ENCODE results near the gene ZNF280B.

DNA sequence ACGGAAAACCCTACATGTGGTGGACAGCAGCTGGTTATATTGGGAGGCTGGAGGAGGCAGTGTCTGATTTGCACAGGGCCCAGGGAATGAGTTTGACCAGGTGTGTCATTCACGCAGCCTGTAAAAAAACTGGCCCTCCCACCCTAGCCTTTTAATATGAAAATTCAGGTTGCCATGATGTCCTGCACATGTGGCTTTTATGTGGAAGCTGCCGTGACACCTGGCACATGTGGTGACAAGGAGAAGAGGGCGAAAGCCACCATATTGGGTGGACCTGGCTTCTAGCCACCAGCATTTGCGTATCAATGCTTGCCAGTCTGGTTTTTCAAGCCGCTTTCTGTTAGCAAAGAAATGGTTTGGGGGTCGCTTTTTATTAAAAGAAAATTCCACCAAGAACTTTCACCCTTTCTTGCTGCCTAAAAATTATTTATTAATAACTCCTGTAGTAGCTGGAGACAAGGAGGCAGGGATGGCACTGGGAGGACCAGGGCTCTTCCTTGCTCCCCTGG is 43.4 kb downstream of the ZNF280B start:
- TF ChIP-seq, protein P1, sequence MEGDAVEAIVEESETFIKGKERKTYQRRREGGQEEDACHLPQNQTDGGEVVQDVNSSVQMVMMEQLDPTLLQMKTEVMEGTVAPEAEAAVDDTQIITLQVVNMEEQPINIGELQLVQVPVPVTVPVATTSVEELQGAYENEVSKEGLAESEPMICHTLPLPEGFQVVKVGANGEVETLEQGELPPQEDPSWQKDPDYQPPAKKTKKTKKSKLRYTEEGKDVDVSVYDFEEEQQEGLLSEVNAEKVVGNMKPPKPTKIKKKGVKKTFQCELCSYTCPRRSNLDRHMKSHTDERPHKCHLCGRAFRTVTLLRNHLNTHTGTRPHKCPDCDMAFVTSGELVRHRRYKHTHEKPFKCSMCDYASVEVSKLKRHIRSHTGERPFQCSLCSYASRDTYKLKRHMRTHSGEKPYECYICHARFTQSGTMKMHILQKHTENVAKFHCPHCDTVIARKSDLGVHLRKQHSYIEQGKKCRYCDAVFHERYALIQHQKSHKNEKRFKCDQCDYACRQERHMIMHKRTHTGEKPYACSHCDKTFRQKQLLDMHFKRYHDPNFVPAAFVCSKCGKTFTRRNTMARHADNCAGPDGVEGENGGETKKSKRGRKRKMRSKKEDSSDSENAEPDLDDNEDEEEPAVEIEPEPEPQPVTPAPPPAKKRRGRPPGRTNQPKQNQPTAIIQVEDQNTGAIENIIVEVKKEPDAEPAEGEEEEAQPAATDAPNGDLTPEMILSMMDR (IDR thresholded peaks at IDR 0.05): no peak
- no peak for TF ChIP-seq POLR2A (IDR thresholded peaks at IDR 0.05)
